HG02885 (cell line): ENCODE measurements around the gene PPM1H.

Source experiments
- ATAC-seq: cut with Tn5 transposase; IDR thresholded peaks from one replicate; pipeline ENCODE4 v1.9.1; 2021; ENCODE audit warnings: mild to moderate bottlenecking; ENCODE audit not compliant: unreplicated experiment, poor library complexity

PPM1H gene

GRCh38 chr12:62597253-62597652 lies 337.7 kb downstream of the PPM1H start:
- no peak for ATAC-seq
